Upper lobe of right lung (tissue), 1 donor: Measurements from ENCODE around the gene DYNLRB1. TPM values are rescaled to one million over a fixed set of nuclear protein-coding genes. Genes with fewer than 3 reads are reported as not detected.
"Not testable (repeated sequence)": the region's sequence is repeated elsewhere in the genome, so short reads cannot be mapped to it uniquely, and the experiment has no call there.

Experiments
- ATAC-seq: fragments of 200-7000 bp; cut with Tn5 transposase; one replicate; pipeline ENCODE4 v1.9.1; 2020; ENCODE audit warnings: mild to moderate bottlenecking, moderate library complexity
- DNase-seq: peaks from one replicate; pipeline ENCODE4 v3.0.0-alpha.2; 2020
- H3K27ac ChIP-seq: fragments of 200-600 bp; one replicate; pipeline ENCODE4 v1.8.0; 2022
- H3K27me3 ChIP-seq: fragments of 200-600 bp; one replicate; pipeline ENCODE4 v1.8.0; 2022; ENCODE audit warnings: mild to moderate bottlenecking
- H3K36me3 ChIP-seq: fragments of 200-600 bp; one replicate; pipeline ENCODE4 v1.8.0; 2022
- H3K4me1 ChIP-seq: fragments of 200-600 bp; one replicate; pipeline ENCODE4 v1.8.0; 2022
- H3K4me3 ChIP-seq: fragments of 200-600 bp; one replicate; pipeline ENCODE4 v1.8.0; 2022; ENCODE audit warnings: mild to moderate bottlenecking
- H3K9me3 ChIP-seq: fragments of 200-600 bp; one replicate; pipeline ENCODE4 v1.8.0; 2022
- intact Hi-C: fragments of 100-400 bp; cut with DNase I; formaldehyde crosslinking; loops from one replicate; pipeline ENCODE4 v1.11.0; 2022
- total RNA-seq: library from RNA; stranded (reverse); fragmentation: NEBNext Ultra II Directional; extraction: Animal tissue kit (Norgen Biotek cat#: 25700); gene quantifications from one replicate; pipeline ENCODE4 v1.2.1, GENCODE V29; 2021
- TF ChIP-seq, protein P1 (sequence below): fragments of 200-600 bp; IDR thresholded peaks from one replicate; pipeline ENCODE4 v1.8.0; 2022; ENCODE audit warnings: antibody characterized with exemption
- donor health status: DM: no; HTN: yes; CAD: no; lungs with severe emphysema.

The DYNLRB1 gene
- total RNA-seq, 1 donor from 2014 or later = 146 TPM

DNA sequence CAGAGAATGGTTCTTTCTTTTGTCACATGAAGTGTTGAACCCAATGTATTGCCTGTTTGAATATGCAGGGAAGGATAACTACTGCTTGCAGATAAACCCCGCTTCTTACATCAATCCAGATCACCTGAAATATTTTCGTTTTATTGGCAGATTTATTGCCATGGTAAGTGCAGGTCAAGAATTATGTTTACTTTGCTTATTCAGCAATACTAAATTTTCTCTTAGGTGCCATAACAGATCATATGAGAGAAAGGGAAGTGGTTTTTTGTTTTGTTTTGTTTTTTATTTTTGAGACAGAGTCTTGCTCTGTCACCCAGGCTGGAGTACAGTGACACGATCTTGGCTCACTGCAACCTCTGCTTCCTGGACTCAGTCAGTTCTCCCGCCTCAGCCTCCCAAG lies 36.6 kb upstream of the DYNLRB1 start:
- Histone ChIP-seq H3K36me3 (peaks cover 71% of the 10 kb centered on the region), H3K4me1 (no peaks in the 10 kb centered on the region), H3K9me3 (no peaks in the 10 kb centered on the region), H3K4me3 (no peak overlapping the region), H3K27ac (no peak overlapping the region), H3K27me3 (no peaks in the 10 kb centered on the region)
- DNase-seq (no peak), ATAC-seq (no peak)
- TF ChIP-seq, protein P1, sequence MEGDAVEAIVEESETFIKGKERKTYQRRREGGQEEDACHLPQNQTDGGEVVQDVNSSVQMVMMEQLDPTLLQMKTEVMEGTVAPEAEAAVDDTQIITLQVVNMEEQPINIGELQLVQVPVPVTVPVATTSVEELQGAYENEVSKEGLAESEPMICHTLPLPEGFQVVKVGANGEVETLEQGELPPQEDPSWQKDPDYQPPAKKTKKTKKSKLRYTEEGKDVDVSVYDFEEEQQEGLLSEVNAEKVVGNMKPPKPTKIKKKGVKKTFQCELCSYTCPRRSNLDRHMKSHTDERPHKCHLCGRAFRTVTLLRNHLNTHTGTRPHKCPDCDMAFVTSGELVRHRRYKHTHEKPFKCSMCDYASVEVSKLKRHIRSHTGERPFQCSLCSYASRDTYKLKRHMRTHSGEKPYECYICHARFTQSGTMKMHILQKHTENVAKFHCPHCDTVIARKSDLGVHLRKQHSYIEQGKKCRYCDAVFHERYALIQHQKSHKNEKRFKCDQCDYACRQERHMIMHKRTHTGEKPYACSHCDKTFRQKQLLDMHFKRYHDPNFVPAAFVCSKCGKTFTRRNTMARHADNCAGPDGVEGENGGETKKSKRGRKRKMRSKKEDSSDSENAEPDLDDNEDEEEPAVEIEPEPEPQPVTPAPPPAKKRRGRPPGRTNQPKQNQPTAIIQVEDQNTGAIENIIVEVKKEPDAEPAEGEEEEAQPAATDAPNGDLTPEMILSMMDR = no peak
- intact Hi-C loops = no loop called here

DNA sequence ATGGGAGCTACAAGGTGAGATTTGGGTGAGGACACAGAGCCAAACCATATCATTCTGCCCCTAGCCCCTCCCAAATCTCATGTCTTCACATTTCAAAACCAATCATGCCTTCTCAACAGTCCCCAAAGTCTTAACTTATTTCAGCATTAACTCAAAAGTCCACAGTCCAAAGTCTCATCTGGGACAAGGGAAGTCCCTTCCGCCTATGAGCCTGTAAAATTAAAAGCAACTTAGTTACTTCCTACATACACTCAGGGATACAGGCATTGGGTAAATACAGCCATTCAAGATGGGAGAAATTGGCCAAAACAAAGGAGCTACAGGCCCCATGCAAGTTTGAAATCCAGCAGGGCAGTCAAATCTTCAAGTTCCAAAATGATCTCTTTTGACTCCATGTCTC lies 34.1 kb upstream of the DYNLRB1 start:
- DNase-seq, ATAC-seq, H3K4me3 ChIP-seq, H3K27me3 ChIP-seq, H3K9me3 ChIP-seq, intact Hi-C loops, H3K27ac ChIP-seq, H3K4me1 ChIP-seq: not testable (repeated sequence)
- peaks cover 78% of the 10 kb centered on the region for H3K36me3 ChIP-seq

DNA sequence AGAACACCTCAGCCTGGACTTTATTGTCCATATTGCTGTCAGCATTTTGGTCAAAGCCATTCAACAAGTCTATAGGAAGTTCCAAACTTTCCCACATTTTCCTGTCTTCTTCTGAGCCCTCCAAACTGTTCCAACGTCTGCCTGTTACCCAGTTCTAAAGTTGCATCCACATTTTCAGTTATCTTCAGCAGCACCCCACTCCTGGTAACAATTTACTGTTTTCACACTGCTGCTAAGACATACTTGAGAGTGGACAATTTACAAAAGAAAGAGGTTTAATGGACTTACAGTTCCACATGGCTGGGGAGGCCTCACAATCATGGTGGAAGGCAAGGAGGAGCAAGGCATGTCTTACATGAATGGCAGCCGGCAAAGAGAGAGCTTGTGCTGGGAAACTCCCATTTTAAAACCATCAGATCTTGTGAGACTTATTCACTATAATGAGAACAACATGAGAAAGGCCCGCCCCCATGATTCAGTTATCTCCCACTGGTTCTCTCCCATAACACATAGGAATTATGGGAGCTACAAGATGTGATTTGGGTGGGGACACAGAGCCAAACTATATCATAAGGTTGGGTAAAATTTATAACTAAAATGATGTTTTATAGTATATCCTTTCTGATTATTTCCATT lies 32.5 kb upstream of the DYNLRB1 start:
- H3K4me3 ChIP-seq, intact Hi-C loops, DNase-seq, H3K27me3 ChIP-seq, H3K9me3 ChIP-seq, H3K4me1 ChIP-seq, H3K27ac ChIP-seq, ATAC-seq: not testable (repeated sequence)
- H3K36me3 ChIP-seq = peaks cover 80% of the 10 kb centered on the region

DNA sequence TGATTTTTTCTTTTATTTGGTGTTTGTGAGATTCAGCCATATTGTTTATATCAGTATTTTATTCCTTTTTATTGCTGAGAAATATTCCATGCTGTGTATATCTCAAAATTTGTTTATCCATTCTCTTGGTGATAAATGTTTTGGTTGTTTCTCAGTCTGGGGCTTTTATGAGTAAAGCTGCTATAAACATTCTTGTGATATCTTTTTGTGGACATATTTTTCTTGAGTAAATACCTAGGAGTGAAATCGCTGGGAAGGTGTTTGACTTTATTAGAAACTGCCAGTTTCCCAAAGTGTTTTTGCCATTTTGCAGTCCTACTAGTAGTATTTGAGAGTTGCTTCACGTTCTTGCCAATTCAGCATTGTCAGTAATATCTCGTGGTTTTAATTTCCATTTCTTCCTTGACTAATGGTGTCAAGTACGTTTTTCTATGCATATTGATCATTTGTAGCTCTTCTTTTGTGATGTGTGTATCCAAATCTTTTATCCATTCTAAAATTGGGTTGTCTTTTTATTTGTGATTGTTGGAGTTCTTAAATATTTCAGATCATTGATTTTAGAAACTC lies 31.1 kb upstream of the DYNLRB1 start:
- Histone ChIP-seq H3K4me3 (no peak overlapping the region), H3K27ac (no peak overlapping the region), H3K9me3 (no peaks in the 10 kb centered on the region), H3K4me1 (no peaks in the 10 kb centered on the region), H3K27me3 (no peaks in the 10 kb centered on the region), H3K36me3 (peaks cover 83% of the 10 kb centered on the region)
- TF ChIP-seq, protein P1 = no peak
- DNase-seq (no peak), ATAC-seq (no peak)
- intact Hi-C loops = no loop called here

DNA sequence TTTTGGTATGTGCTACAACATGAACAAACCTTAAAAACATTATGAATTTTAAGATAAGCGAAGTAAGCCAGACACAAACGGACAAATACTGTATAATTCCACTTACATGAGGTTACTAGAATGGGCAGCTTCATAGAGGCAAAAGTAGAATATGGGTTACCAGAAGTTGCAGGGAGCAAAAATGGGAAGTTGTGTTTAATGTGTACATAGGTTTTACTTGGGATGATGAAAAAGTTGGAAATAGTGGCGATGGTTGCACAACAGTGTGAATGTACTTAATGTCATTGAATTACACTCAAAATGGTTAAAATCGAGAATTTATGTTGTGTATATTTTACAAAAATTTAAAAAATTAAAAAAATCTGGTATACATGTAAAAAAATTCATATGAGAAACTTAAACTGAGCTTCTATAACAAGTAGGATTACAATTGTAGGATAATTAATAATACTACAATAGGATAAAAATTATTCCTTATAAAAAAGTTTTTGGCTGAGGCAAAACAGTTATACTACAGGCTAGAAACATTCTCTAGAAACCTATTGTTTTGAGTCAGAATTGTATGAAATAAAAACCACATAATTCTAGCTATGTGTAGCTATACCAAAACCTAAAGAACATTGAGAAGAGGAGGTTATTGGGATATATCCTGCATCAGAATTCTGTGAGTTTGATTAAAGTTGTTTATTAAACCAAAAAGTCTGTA lies 24.8 kb upstream of the DYNLRB1 start:
- no peak overlapping the region for H3K4me3 ChIP-seq
- H3K4me1 ChIP-seq = no peaks in the 10 kb centered on the region
- peaks cover 81% of the 10 kb centered on the region for H3K36me3 ChIP-seq
- no peaks in the 10 kb centered on the region for H3K27me3 ChIP-seq
- no peaks in the 10 kb centered on the region for H3K9me3 ChIP-seq
- intact Hi-C loops = no loop called here
- no peak overlapping the region for H3K27ac ChIP-seq
- DNase-seq = no peak
- TF ChIP-seq, protein P1 = no peak
- ATAC-seq = peak; percentile 61

DNA sequence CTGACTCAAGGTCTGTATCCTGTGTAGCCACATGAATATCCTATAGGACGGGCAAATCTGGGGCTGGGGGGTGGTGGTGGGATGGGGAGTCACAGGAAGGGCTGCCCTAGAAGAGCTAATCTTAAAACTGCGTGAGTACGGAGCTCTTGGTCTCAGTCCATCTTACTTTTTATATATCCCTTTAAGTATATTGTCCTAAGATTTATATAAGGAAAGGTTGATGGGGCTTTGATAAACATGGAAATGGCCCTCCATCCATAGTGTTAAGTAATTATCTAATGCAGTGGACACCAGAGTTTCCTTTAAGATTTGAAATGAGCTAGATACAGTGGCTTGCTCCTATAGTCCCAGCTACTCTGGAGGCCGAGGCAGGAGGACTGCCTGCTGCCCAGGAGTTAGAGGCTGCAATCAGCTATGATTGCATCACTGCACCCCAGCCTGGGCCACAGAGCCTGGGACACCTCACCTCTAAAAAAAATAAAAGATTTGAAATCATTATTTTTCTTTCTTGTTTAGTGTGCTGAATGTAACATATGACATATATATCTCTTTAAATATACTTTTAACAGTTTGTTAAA lies 24.2 kb upstream of the DYNLRB1 start:
- intact Hi-C loops = no loop called here
- no peaks in the 10 kb centered on the region for H3K9me3 ChIP-seq
- H3K36me3 ChIP-seq = peaks cover 76% of the 10 kb centered on the region
- H3K27ac ChIP-seq = no peak overlapping the region
- TF ChIP-seq, protein P1 = no peak
- DNase-seq = no peak
- no peak for ATAC-seq
- no peaks in the 10 kb centered on the region for H3K4me1 ChIP-seq
- no peak overlapping the region for H3K4me3 ChIP-seq
- H3K27me3 ChIP-seq = no peaks in the 10 kb centered on the region
